ENCODE results near the gene BCKDK.
A peak's percentile ranks its signal among the peaks of the same experiment; 100 is the strongest.
"Not testable (repeated sequence)": the region's sequence is repeated elsewhere in the genome, so short reads cannot be mapped to it uniquely, and the experiment has no call there.

BCKDK gene

GRCh38 chr16:31100876-31101641, 7.1 kb upstream of the BCKDK start:
- not testable (repeated sequence) for DNase-seq

- DNase-seq: peak; percentile 88
These were observed 2.4 kb upstream of the BCKDK start for GRCh38 chr16:31105677-31106213.

GRCh38 chr16:31106509-31107464, 1.4 kb upstream of the BCKDK start:
- DNase-seq: no peak

- DNase-seq: peak; percentile 75
These were observed 720 bp upstream of the BCKDK start for GRCh38 chr16:31107465-31107867.

GRCh38 chr16:31108794-31109558, 790 bp downstream of the BCKDK start:
- no peak for DNase-seq

- no peak for DNase-seq
These were observed 1.4 kb downstream of the BCKDK start for GRCh38 chr16:31109622-31110021.

- DNase-seq: no peak
These were observed 2.2 kb downstream of the BCKDK start for GRCh38 chr16:31110106-31111034.

GRCh38 chr16:31111881-31112466, 3.8 kb downstream of the BCKDK start:
- DNase-seq: no peak

GRCh38 chr16:31112711-31113110, 4.5 kb downstream of the BCKDK start:
- no peak for DNase-seq

- DNase-seq: no peak
These were observed 5.2 kb downstream of the BCKDK start for GRCh38 chr16:31113121-31114120.

GRCh38 chr16:31114468-31114867, 6.3 kb downstream of the BCKDK start:
- no peak for DNase-seq

- DNase-seq: peak; percentile 99
These were observed 9.4 kb downstream of the BCKDK start, which contains the start of gene KAT8 for GRCh38 chr16:31117384-31118222. TSS of gene KAT8 (plus strand) at chr16:31117664. CDS start at chr16:31117682, 18 bp downstream.

GRCh38 chr16:31118223-31119155, 10.3 kb downstream of the BCKDK start:
- no peak for DNase-seq

GRCh38 chr16:31120129-31120528, 11.9 kb downstream of the BCKDK start:
- no peak for DNase-seq

- no peak for DNase-seq
These were observed 17.7 kb downstream of the BCKDK start for GRCh38 chr16:31125844-31126243.

GRCh38 chr16:31127182-31127581, 19.0 kb downstream of the BCKDK start:
- no peak for DNase-seq

- no peak for DNase-seq
These were observed 20.8 kb downstream of the BCKDK start for GRCh38 chr16:31128711-31129567.
